Measurements from ENCODE around the gene NALF2.

- TF ChIP-seq CTCF (conservative IDR thresholded peaks at IDR 0.05; ENCODE audit: low read depth, low read length) = no peak
- no peak for TF ChIP-seq EZH2 (IDR thresholded peaks at IDR 0.05; ENCODE audit: low read length, unreplicated experiment)
- no peak for TF ChIP-seq EZH2phosphoT487 (IDR thresholded peaks at IDR 0.05; ENCODE audit: borderline replicate concordance, low read length)
These were observed 6.1 kb downstream of the NALF2 start for GRCh38 chrX:69510137-69510715.

All from PC-3 (cell line).